ENCODE measurements around the gene RPS6KA1. TPM values are rescaled to one million over a fixed set of nuclear protein-coding genes. Genes with fewer than 3 reads are reported as not detected.

Gene RPS6KA1
- total RNA-seq: 3.4 TPM

DNA sequence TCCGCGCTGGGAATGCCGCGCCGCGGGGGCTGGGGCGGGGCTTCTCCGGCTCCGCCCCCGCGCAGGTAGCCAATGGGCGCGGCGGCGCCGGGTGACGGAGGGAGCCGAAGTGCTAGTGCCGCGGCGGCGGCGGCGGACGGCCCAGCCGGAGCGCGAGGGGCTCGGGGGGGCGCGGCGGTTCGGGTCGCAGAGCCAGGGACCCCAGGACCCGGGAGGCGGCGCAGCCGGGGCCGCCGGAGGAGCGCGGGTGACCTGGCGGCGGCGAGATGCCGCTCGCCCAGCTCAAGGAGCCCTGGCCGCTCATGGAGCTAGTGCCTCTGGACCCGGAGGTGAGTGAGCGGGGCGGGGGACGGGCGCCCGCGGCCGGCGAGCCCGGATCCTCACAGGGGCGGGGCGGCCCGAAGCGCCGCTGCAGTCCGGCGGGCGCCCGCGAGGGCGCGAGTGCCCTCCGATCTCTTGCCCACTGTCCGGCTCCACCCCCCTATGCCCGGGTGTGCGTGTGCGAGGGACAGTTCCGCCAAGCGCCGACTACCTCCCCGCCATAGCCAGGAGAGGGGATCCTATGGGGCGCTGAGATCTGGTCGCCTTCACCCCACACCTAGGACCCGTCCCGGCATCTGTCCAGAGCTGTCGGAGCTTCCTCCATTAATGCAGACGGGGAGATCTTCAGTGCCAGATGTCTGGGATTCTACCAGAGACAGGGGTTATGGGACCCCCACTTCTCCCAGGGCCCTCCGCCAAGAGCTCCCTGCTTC lies at the start of gene RPS6KA1:
RPS6KA1 (plus strand) TSS at position 107 of the 755 bp plus-strand sequence; CDS start at position 267, 160 bp downstream.

Small RNA genes within 50 kb of the gene (small RNA-seq; reads per million reads assigned to genes)
- not detected for gene MIR1976 (ENCODE audit: low replicate concordance)
- not detected for gene RF00019 (ENCODE audit: low replicate concordance)
- not detected for gene RNU7-29P (ENCODE audit: low replicate concordance)

Other genes starting within 250 kb of the RPS6KA1 start
- gene SH3BGRL3, start 249.7 kb upstream of the RPS6KA1 start, total RNA-seq: 16.6 TPM
- gene UBXN11, start 223.1 kb upstream of the RPS6KA1 start, total RNA-seq: 9.7 TPM
- not detected for gene CD52, start 211.8 kb upstream of the RPS6KA1 start, total RNA-seq
- 0.63 TPM for gene CRYBG2, start 175.6 kb upstream of the RPS6KA1 start, total RNA-seq
- not detected for gene ZNF683, start 157.0 kb upstream of the RPS6KA1 start, total RNA-seq
- gene LIN28A, start 118.9 kb upstream of the RPS6KA1 start, total RNA-seq: not detected
- gene DHDDS, start 97.4 kb upstream of the RPS6KA1 start, total RNA-seq: 47.6 TPM
- 243 TPM for gene HMGN2, start 57.3 kb upstream of the RPS6KA1 start, total RNA-seq
- gene ARID1A, start 166.3 kb downstream of the RPS6KA1 start, total RNA-seq: 83.9 TPM

Data from parietal lobe (tissue), 2 donors.